ENCODE data around the gene PHF11.
A peak's percentile ranks its signal among the peaks of the same experiment; 100 is the strongest.
"Not testable (repeated sequence)": the region's sequence is repeated elsewhere in the genome, so short reads cannot be mapped to it uniquely, and the experiment has no call there.

The PHF11 gene

DNA sequence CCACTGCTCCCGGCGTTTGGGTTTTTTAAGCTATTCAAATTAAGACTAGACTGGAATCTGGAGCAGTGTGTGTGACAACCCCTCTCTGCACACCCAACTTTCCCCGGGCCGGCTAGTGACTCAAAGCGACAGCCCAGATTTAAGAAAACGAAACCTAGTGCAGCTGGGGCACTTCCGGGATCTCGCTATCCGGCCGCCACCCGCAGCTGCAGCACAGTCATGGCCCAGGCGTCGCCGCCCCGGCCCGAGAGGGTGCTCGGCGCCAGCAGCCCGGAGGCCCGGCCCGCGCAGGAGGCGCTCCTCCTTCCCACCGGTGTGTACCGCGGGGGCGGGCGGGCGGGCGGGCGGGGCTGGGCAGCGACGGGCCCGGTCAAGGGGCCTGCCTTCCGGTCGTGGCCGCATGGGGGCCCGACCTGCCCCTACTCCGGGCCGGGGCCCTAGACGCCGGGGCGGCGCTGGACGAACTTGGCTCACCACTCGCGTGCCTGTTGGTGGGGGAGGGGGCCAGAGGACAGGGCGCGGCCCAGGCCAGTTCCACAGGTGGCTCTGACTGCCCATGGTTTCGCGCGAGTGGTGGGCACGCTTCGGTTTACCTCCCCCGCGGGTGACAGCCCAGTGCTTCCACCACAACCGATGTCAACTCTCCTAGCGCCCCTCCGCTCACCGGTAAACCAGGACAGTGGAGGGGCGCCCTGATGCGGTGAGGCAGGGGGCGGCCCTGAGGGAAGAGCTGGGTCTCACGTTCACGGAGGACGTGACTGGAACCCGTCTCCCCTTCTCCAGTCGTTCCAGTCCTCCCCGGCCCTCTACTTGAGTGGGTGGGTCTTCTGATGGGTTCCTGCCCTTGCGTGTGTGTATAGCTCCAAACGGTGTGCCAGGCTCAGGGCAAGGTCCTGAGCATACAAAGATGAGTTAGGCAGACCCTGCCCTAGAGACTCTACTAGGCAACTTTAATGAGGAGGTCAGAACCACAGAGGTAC is at the start of gene PHF11:
Gene PHF11, plus strand, starts transcription at position 171 of the 980 bp plus-strand sequence. Its CDS starts 49 bp downstream, at position 220.
- DNase-seq: peak; percentile 87

DNA sequence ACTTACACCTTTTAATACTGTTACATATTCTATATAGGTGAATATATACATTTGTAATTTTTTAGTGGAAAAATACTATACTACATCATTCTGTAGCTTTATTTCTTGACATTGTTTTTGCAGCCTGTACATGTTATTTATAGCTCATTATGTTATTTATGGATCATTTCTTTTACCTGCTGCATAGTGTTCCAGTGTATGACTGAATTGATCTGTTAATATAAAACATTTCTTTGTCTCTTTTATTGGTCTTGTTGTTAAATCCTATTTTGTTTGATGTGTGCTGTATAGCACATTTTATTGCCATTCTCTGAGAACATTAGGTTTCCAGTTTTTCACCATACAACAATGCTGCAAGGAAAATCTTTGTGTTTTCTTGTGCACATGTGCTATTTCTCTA is 49.3 kb upstream of the PHF11 start:
- DNase-seq: no peak

DNA sequence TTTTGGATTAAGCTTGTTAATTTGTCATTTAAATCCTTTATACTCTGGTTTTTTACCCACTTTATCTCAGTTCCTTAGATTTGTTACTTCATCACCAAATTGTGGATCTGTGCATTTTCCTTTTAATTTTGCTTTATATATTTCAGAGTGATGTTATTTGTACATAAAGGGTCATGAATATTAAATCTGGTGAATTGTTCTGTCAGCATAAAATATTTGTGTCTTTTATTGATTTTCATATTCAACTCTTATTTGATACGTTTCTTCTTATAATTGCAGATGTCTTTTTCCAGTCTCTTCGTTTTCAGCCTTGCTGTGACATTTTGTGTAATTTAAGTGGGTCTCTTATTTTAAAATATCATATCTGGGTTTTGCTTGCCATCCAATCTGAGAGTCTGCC is 47.0 kb upstream of the PHF11 start:
- no peak for DNase-seq

DNA sequence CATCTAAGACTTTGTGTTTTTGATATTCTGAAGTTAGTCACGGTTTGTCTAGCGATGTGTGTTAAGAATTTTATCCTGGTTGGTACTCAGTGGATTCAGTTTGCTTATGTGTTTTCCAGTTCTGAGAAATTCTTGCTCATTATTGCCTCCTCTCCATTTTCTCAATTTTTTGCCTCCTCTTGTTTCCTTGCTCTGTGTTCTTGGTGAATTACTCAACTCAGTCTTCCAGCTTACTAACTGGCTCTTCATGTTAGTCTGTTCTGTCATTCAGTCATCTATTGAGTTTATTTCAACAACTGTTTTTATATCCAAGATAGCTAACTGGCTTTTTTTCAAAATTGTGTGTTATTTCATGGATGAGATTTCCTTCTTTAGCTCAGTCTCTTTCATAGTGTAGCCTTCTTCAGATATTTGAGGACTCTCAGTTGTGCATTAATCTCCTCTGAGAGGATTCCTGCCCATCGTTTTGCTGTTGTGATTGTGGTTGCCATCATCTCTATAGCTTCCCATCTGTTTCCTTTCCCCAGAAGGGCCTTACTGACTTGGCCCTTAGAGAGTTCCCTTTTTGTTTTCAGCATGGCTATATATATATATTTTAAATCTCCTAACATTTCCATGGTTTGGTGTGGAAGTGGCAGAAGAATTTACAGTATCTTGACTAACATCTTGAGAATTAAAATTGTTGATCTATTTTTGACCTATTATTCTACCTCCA is 45.5 kb upstream of the PHF11 start:
- no peak for DNase-seq

DNA sequence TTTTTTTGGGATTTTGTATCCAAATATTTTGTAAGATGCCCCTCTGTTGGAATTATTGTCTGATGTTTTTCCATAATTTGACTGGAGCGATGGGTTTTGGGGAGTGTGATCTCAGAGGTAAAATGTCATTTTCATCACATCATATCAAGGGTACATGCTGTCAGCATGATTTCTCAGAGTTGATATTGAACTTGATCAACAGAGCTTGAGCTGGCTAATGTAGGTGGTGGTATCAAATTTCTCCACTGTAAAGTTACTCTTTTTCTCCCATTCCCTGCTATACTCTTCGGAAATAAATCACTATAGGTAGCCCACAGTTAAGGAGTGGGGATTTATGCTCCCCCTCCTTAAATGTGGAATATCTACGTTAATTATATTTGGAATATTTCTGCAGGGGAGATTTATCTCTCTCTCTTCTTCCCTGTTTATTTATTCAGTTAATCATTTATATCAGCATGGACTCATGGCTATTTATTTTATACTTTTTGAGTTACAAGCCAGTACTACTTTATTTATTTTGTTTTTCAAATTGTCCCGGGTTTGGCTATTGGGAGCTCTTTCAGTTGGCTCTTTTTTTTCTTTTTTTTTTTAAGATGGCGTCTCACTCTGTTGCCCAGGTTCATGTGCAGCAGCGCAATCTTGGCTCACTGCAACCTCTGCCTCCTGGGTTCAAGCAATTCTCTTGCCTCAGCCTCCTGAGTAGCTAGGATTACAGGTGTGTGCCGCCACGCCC is 42.9 kb upstream of the PHF11 start:
- DNase-seq: no peak

DNA sequence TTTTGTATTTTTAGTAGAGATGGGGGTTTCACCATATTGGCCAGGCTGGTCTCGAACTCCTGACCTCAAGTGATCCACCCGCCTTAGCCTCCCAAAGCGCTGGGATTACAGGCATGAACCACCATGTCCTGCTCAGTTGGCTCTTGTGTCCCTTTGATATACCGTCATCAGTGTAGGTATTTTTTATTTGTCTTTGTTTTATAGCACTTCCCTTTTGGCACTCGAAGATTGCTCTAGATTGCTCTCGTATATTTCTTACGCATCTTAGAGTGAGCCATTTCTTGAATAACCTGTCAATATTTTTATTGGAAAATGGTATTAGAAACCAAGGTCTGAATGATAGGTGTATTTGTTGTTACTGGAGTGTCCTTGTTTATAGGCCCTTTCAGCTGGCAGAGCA is 42.3 kb upstream of the PHF11 start:
- DNase-seq: no peak

DNA sequence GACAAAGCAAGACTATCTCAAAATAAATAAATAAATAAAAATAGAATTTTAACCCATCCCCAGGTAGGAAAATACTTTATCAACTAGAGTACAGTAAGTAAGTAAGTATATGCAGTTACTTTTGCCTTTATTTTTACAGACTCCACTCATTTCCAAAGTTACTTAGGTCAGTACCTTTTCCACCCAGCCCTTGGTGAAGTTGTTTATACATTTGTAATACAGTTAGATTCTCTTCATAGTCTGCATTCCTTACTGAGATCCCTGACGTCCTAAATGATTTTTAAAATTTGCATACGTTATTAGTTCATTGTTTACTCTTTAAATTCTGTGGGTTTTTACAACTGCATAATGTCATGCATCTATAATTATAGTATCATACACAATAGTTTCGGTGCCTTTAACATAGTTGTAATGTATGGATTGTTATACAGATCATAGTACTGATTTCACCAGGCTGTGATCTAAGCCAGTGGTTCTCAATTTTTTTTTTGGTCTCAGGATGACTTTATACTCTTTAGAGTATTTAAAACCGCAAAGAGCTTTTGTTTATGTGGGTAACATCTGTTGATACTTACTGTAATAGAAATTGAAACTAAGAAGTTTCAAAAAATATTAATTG is 41.3 kb upstream of the PHF11 start:
- DNase-seq: no peak

DNA sequence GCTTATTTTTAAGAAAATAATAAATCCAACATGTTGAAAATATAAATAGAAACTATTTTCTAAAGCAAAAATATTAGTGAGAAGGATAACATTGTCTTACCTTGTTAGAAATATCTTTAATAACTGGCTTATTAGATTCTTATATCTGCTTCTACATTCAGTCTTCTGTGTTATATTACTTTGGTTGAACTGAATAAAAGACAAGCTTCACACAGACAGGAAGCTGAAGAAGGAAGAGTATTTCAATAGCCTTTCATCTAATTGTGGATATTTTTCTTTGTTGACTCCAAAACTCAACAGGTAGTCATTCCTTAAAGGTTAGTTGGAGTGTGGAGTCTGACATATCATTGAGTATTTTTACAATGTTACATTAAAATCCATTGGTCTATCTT is 40.8 kb upstream of the PHF11 start:
- no peak for DNase-seq

DNA sequence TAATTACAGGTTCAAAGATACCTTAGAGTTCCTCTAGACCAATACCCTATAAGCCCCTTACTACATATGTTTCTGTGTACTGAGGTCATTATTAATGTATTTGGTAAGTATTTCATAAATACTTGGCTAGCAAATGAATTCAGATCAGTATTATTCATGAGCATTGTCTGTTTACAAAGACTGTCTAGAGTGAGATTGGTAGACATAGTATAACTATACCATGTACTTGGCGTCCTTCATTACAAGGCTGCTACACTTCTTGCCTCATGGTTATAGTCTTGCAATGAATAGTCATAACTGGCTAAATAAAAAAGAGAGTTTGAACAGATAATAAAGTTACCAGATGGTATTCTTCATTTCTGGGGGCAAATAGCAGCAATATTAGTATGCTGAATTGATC is 39.6 kb upstream of the PHF11 start:
- no peak for DNase-seq

DNA sequence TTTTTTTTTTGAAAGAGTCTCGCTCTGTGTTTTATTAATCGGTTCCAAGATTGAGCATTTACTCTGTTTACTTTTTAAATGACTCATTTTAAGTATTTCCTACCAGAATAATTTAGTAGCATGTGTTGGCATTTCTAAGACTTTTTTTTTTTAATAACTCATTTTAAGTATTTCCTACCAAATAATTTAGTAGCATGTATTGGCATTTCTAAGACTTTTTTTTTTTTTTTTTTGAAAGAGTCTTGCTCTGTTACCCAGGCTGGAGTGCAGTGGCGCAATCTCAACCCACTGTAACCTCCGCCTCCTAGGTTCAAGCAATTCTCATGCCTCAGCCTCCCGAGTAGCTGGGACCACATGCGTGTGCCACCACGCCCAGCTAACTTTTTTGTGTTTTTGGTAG is 38.5 kb upstream of the PHF11 start:
- no peak for DNase-seq

DNA sequence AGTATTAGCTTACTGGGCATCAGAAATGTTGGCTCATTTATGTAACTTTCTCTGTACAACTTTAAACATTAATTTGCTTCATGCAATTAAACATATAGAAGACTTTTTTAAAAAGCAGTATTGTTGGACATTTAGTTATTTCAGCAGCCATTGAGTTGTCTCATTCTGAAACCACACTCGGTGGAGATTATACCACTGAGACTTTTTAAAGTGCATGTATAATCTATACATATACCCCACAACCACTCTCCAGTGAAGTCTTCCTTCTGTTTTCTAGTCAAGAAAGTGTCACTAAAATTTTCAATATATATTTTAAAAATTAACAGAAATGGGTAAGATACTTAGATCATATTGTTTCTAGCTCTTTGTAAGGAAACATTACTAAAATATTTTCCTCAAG is 36.2 kb upstream of the PHF11 start:
- no peak for DNase-seq

DNA sequence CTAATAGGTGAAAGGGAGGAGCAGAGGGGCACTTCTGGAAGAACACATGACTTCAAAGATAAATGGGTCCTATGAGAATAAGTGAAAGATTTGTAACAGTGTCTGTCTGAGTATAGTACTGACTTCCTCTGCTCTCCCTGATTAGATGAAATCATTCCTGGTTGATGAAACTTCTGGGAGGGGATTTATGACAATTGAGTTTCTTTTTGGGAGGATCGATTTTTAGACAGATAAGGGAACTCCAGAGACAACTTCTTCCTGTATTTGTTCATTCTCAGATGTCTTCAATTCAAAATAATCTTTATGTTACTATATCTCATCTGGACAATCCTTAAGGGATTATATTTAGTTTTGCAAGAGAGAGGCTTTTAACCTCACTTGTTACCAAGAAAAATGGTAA is 31.7 kb upstream of the PHF11 start:
- DNase-seq: no peak

DNA sequence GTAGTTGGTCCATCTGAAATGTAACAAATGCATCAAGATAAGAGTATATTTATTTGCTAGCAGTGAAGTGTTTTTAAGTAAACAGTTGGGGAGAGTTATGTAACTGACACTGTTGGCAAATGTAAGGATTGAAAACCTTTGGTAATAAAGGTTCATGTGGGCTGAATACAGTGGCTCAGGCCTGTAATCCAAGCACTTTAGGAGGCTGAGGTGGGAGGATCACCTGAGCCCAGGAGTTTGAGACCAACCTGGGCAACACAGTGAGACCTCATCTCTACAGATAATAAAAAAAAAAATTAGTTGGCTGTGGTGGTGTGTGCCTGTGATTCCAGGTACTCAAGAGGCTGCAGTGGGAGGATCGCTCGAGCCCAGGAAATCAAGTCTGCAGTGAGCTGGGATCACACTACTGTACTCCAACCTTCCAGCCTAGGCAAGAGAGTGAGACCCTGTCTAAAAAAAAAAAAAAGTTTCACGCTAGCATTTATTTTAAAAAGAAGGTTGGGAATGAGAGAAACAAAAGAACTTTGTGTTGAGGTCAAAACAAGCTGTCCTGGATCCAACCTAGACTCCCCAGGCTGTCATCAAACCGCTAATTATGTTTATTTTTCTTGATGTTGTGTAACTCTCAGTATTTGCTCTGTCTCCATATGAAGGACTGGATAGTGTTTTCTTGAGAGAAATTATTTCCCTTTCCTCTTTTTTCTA is 31.0 kb upstream of the PHF11 start:
- no peak for DNase-seq

DNA sequence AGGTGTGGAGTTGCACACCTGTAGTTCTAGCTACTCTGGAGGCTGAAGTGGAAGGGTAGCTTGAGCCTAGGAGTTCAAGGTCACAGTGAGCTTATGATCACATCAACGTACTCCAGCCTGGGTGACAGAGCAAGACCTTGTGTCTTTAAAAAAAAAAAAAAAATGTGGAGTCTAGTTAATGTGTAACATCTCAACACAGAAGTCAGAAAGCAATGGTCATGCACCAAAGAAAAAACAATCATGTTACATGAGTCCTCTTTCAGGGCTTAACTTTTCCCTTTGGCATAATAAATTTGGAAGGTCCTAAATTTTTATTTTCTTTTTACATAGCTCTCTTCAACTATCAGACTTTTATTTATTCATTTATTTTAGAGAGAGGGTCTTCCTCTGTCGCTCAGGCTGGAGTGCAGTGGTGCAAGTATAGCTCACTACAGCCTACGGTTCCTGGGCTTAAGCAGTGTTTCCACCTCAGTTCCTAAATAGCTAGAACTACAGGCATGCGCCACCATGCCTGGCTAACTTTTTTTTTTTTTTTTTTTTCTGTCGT is 29.4 kb upstream of the PHF11 start:
- no peak for DNase-seq

DNA sequence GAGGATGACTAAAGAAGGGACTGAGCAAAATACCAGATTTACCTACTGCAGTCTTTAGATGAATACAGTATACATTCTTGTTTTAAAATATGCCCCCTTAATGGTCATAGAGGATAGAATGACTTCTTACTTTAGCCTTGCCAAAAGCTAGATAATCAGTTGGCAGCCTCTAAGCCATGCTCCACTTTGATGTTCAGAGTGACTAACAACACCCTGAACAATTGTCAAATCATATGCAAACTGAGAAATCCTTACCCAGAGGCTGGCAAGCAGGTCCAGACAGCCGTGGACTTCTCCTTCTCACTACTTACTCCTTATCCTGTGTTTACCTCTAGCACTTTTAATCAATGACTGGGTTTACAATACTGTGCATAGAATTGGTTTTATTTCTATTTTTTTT is 23.6 kb upstream of the PHF11 start:
- DNase-seq: no peak

DNA sequence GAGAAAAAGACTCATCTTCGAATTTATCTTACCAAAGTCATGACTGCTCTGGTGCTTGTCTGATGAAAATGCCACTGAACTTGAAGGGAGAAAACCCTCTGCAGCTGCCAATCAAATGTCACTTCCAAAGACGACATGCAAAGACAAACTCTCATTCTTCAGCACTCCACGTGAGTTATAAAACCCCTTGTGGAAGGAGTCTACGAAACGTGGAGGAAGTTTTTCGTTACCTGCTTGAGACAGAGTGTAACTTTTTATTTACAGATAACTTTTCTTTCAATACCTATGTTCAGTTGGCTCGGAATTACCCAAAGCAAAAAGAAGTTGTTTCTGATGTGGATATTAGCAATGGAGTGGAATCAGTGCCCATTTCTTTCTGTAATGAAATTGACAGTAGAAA is 19.2 kb upstream of the PHF11 start:
- no peak for DNase-seq

DNA sequence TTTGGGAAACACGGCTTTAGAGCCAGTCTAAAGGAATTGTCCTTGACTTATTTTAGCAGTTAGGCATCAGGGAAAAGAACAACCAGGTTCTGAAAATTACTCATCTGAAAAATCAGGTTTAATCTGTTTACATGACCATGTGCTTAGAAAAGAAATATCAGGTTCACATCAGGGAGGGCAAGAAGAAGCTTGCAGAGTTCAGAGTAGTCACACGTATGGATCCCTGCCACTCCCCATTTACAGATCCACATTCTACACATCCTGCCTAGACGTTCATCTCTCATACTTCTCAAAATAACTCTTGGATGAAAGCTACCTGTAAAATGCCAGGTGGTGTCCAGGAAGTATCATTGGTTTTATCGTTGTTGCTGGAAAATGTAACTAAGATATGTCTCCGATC is 14.0 kb upstream of the PHF11 start:
- no peak for DNase-seq

DNA sequence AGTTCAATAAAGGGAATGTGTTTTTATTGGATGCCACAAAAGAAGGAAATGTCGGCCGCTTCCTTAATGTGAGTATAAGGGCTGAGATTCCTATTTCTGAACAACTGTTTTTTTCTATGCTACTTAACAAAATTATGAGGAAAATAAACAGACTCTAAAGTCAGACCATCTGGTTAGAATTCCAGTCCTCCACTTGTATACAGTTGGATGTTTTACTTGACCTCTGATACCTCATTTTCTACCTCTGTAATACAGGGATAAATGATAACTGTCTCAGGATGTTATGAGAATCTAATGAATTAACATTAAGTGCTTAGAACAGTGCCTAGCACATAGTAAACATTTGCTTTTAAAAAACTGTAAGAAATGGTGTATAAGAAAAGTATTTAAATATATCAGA is 7.2 kb upstream of the PHF11 start:
- no peak for DNase-seq

DNA sequence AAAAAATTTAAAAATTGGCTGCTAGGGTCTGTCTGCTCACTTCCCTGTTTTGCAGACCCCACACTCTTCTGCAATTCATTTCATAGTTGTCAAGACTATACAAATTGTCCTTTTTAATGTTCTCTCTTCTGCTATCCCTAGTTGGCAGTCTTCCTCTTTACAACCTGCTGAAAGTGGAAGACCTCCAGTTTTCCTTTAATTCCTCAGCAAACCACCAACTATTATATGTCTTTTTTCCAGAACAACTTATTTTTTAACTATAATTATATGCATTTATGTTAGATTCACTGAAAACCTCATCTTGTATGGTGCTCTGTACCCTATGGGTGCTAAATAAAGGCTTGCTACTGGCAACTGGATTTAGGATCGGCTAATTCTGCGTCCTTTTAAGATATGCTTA is 1.1 kb upstream of the PHF11 start:
- DNase-seq: no peak

DNA sequence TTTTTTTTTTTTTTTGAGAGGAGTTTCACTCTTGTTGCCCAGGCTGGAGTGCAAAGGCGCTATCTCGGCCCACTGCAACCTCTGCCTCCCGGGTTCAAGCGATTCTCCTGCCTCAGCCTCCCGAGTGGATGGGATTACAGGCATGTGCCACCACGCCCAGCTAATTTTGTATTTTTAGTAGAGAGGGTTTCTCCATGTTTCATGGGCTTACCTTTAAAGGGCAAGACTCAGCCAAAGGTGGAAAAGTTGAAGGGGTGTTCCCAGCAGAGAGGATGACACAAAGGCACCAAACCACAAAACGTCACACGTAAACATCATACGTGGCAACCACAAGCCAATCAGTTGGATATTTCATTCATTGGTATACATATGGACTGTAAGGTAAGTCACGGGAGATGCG is 1.1 kb downstream of the PHF11 start:
- DNase-seq: not testable (repeated sequence)

DNA sequence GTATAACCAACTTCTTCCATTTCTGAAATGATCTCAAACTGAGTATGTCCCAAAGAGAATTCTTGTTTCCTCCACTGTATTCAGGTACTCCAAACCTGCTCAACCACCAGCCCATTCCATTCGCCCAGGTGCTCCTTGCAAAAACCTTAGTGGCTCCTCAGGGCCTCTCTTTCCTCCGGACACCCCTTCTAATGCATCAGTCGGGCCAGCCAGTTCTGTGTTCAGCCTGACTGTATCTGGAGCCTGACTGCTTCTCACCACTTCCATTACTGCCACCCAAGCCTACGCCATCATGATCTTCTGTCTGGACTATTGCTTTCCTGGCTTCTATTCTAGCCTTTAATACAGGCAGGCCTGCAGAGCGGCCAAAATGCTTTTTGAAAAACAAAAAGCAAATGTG is 1.5 kb downstream of the PHF11 start:
- DNase-seq: no peak

DNA sequence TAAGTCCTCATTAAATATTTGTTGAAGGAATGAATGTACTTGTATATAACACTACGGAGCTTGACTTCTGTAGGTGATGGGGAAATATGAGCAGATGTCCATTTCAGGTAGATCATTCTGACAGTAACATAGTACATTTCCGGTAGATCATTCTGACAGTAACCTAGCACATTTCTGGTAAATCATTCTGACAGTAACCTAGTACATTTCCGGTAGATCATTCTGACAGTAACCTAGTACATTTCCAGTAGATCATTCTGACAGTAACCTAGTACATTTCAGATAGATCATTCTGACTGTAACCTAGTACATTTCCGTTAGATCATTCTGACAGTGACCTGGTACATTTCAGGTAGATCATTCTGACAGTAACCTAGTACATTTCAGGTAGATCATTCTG is 2.5 kb downstream of the PHF11 start:
- no peak for DNase-seq
